ENCODE results near the gene SMARCA2. TPM values are rescaled to one million over a fixed set of nuclear protein-coding genes. Genes with fewer than 3 reads are reported as not detected.
A peak's percentile ranks its signal among the peaks of the same experiment; 100 is the strongest.

SMARCA2 gene
- total RNA-seq, 1 experiment from 2014 or later, result 77.6 TPM

- ChIA-PET CTCF (interaction anchor here (0.6 to 4.0 kb wide), 29 partner anchors 10 to 705 kb away, joined by 3 to 25 read pairs (median 5); no protein-coding TSS in a partner anchor), POLR2A (interaction anchor here (0.7 to 1.5 kb wide), 4 partner anchors 10 to 711 kb away, joined by 3 to 6 read pairs (median 3); partner anchors contain the start of gene PUM3)
- Mint-ChIP-seq H3K4me1 (ENCODE audit: insufficient read depth, unreplicated experiment) (peaks cover 7% of the 10 kb centered on the region), H3K4me3 (ENCODE audit: unreplicated experiment) (no peak overlapping the region), H3K36me3 (ENCODE audit: insufficient read depth, unreplicated experiment) (peaks cover 18% of the 10 kb centered on the region), H3K27me3 (ENCODE audit: insufficient read depth, unreplicated experiment) (no peaks in the 10 kb centered on the region), H3K9me3 (ENCODE audit: unreplicated experiment) (no peaks in the 10 kb centered on the region), H3K27ac (ENCODE audit: low read depth, unreplicated experiment) (no peak overlapping the region)
- no TSS peak for BruUV-seq (replicated peaks)
- TF ChIP-seq CTCF (IDR thresholded peaks at IDR 0.05; ENCODE audit: unreplicated experiment), result peak; percentile 67
- peak; percentile 40 for DNase-seq (ENCODE audit: unreplicated experiment)
- intact Hi-C loops (cut with micrococcal nuclease), result loop anchor here (1.0 to 5.0 kb wide), 4 partner anchors 50 to 705 kb away; no protein-coding TSS in a partner anchor
These were observed 117.4 kb downstream of the SMARCA2 start for GRCh38 chr9:2132484-2133082.

DNA sequence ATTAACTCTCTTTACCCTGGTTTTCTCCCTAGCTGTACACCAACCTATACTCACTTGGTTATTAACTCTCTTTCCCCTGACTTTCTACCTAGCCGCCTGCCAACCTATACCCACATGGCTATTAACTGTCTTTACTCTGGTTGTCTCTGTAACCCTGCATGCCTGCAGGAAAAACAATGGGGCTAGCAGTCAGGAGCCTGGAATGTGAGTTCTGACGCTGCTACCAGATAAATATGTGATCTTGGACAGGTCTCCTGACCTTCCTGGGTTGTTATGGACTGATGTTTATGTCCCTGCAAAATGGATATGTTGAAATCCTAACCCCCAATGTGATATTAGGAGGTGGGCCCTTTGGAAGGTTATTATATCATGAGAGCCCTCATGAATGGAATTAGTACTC, 119.2 kb downstream of the SMARCA2 start:
- BruUV-seq (replicated peaks), result no TSS peak

DNA sequence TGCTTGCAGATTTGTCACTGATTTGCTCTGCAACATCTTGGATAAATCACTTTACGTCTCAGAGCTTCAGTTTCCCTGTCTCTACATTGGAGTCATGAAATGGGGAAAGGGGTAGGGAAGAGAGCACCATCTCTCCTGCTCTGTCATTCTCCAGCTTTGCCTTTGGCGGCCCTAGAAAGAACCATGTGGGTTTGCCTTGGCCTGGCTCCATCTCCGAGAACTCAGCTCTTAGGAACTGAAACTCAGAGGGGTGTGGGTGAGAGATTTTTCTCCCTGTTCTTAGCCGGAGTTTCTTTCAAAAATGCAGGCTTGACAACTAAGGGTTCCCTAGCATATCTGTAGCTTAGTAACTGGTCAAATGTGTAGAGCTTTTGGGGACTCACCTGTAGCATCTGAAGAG, 123.5 kb downstream of the SMARCA2 start:
- no peaks in the 10 kb centered on the region for H3K27me3 Mint-ChIP-seq (ENCODE audit: insufficient read depth, unreplicated experiment)
- ChIA-PET CTCF (interaction anchor here (1.5 kb wide), 1 partner anchor 10 kb away, joined by 5 read pairs; no protein-coding TSS in a partner anchor), POLR2A (interaction anchor here (0.6 to 1.0 kb wide), 2 partner anchors 11 to 22 kb away, joined by 3 to 5 read pairs; no protein-coding TSS in a partner anchor)
- no peak overlapping the region for H3K4me3 Mint-ChIP-seq (ENCODE audit: unreplicated experiment)
- H3K4me1 Mint-ChIP-seq (ENCODE audit: insufficient read depth, unreplicated experiment), result no peaks in the 10 kb centered on the region
- no peak overlapping the region for H3K27ac Mint-ChIP-seq (ENCODE audit: low read depth, unreplicated experiment)
- no peak for TF ChIP-seq CTCF (IDR thresholded peaks at IDR 0.05; ENCODE audit: unreplicated experiment)
- H3K36me3 Mint-ChIP-seq (ENCODE audit: insufficient read depth, unreplicated experiment), result peaks cover 21% of the 10 kb centered on the region
- DNase-seq (ENCODE audit: unreplicated experiment), result no peak
- H3K9me3 Mint-ChIP-seq (ENCODE audit: unreplicated experiment), result no peaks in the 10 kb centered on the region
- BruUV-seq (replicated peaks), result no TSS peak
- intact Hi-C loops (cut with micrococcal nuclease), result no loop called here

More for the DNA sequence above, 119.2 kb downstream of the SMARCA2 start:
- H3K9me3 Mint-ChIP-seq (ENCODE audit: unreplicated experiment), result no peaks in the 10 kb centered on the region
- H3K27ac Mint-ChIP-seq (ENCODE audit: low read depth, unreplicated experiment), result no peak overlapping the region
- no peak for TF ChIP-seq CTCF (IDR thresholded peaks at IDR 0.05; ENCODE audit: unreplicated experiment)
- no peak overlapping the region for H3K4me3 Mint-ChIP-seq (ENCODE audit: unreplicated experiment)
- peaks cover 25% of the 10 kb centered on the region for H3K36me3 Mint-ChIP-seq (ENCODE audit: insufficient read depth, unreplicated experiment)
- no peaks in the 10 kb centered on the region for H3K27me3 Mint-ChIP-seq (ENCODE audit: insufficient read depth, unreplicated experiment)
- no peaks in the 10 kb centered on the region for H3K4me1 Mint-ChIP-seq (ENCODE audit: insufficient read depth, unreplicated experiment)
- ChIA-PET POLR2A (interaction anchor here (0.6 to 1.1 kb wide), 2 partner anchors 642 to 663 kb away, joined by 3 to 6 read pairs; no protein-coding TSS in a partner anchor), CTCF (interaction anchor here (0.8 to 4.0 kb wide), 7 partner anchors 13 to 705 kb away, joined by 3 to 19 read pairs (median 5); no protein-coding TSS in a partner anchor)
- DNase-seq (ENCODE audit: unreplicated experiment), result no peak
- intact Hi-C loops (cut with micrococcal nuclease), result loop anchor here (5.0 kb wide), 1 partner anchor 703 kb away; no protein-coding TSS in a partner anchor

- ChIA-PET CTCF (interaction anchor here (0.6 to 1.0 kb wide), 2 partner anchors 30 to 516 kb away, joined by 3 to 4 read pairs; no protein-coding TSS in a partner anchor), POLR2A (no interaction called here)
- Mint-ChIP-seq H3K4me1 (ENCODE audit: insufficient read depth, unreplicated experiment) (no peaks in the 10 kb centered on the region), H3K9me3 (ENCODE audit: unreplicated experiment) (no peaks in the 10 kb centered on the region), H3K4me3 (ENCODE audit: unreplicated experiment) (no peak overlapping the region), H3K27ac (ENCODE audit: low read depth, unreplicated experiment) (no peak overlapping the region), H3K36me3 (ENCODE audit: insufficient read depth, unreplicated experiment) (peaks cover 27% of the 10 kb centered on the region), H3K27me3 (ENCODE audit: insufficient read depth, unreplicated experiment) (no peaks in the 10 kb centered on the region)
- no peak for TF ChIP-seq CTCF (IDR thresholded peaks at IDR 0.05; ENCODE audit: unreplicated experiment)
- no peak for DNase-seq (ENCODE audit: unreplicated experiment)
- BruUV-seq (replicated peaks), result no TSS peak
- intact Hi-C loops (cut with micrococcal nuclease), result no loop called here
These were observed 125.6 kb downstream of the SMARCA2 start for GRCh38 chr9:2140600-2141223.

Measured in MCF 10A (cell line).